ENCODE data around the gene DLGAP4. TPM values are rescaled to one million over a fixed set of nuclear protein-coding genes. Genes with fewer than 3 reads are reported as not detected.

Gene DLGAP4
- total RNA-seq, 1 experiment from 2014 or later: 40.3 TPM

- intact Hi-C loops (cut with micrococcal nuclease): no loop called here
- H3K27ac ChIP-seq (ENCODE audit: low read depth, low read length): no peak overlapping the region
- no peaks in the 10 kb centered on the region for H3K36me3 ChIP-seq (ENCODE audit: control insufficient read depth in 1 of 2, insufficient read depth in 2 of 2, low read length in 2 of 2)
- no peak overlapping the region for H3K4me2 ChIP-seq (ENCODE audit: low read length)
- ChIA-PET RAD21 (ENCODE audit: low non-redundant PET in 1 of 2, low total read pairs in 2 of 2, uncharacterized antibody in 2 of 2, unreplicated experiment in 2 of 2) (no interaction called here), POLR2A (no interaction called here), CTCF (no interaction called here)
- ATAC-seq: no peak
- no peak overlapping the region for H3K4me3 ChIP-seq (replicated peaks in 1 of 2; ENCODE audit: low read depth in 1 of 2, low read length in 2 of 2)
- DNase-seq (ENCODE audit: low read depth, low spot score): no peak
- no peaks in the 10 kb centered on the region for H3K27me3 ChIP-seq (ENCODE audit: insufficient read depth, low read length)
- no peak overlapping the region for H3K9ac ChIP-seq (ENCODE audit: low read length)
- no peaks in the 10 kb centered on the region for H4K20me1 ChIP-seq (ENCODE audit: insufficient read depth)
- no peaks in the 10 kb centered on the region for H3K4me1 ChIP-seq (ENCODE audit: control insufficient read depth in 1 of 2, insufficient read depth in 2 of 2, low read length in 2 of 2)
- no peak overlapping the region for H2AFZ ChIP-seq (ENCODE audit: low read depth, low read length, poor library complexity, severe bottlenecking)
- H3K9me3 ChIP-seq (ENCODE audit: control insufficient read depth in 1 of 2, insufficient read depth in 1 of 2, low read depth in 1 of 2, low read length in 2 of 2): no peaks in the 10 kb centered on the region
- no peak for TF ChIP-seq ELF1 (IDR thresholded peaks at IDR 0.05; ENCODE audit: borderline replicate concordance, low read depth)
- no peaks in the 10 kb centered on the region for H3K79me2 ChIP-seq (ENCODE audit: insufficient read depth, low read length)
- no peaks in the 10 kb centered on the region for H3K9me2 ChIP-seq (ENCODE audit: insufficient read depth)
- BruUV-seq (replicated peaks): no TSS peak
These were observed 40.0 kb upstream of the DLGAP4 start for GRCh38 chr20:36266189-36266588.

DNA sequence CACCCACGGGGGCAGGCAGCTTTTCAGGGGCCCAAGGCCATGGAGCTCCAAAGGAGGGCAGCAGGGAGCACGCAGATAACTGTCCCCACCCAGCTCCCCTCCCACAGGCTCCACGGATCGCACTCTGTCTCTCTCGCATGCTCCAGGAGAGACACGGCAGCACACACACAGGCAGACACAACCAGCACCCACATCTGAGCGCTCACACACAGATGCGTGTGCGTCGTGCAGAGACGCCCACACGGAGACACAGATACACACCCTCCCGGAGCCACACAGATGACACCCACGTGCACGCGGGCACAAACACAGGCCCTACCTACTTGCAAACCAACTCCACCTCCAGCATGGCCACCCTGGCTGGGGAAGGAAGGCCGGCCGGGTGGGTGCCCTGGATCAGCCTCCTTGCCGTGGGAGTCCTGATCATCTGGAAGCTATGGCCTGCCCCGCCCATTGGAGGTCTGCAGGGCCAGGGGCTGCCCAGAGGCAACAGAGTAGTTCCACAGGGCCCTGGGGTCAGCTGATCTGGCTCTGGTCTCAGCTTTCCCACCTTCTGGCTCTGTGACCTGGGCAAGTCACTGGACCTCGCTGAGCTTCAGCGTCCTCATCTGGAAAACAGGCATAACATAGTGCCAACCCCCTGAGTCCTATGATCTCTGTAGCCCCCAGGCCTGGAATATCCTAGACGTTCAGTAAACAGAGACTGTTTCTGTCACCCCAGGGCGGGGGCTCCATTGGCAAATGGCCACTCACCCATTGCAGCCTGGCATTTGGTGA, 38.3 kb upstream of the DLGAP4 start:
- intact Hi-C loops (cut with micrococcal nuclease): no loop called here
- no peaks in the 10 kb centered on the region for H3K36me3 ChIP-seq (ENCODE audit: control insufficient read depth in 1 of 2, insufficient read depth in 2 of 2, low read length in 2 of 2)
- H4K20me1 ChIP-seq (ENCODE audit: insufficient read depth): no peaks in the 10 kb centered on the region
- TF ChIP-seq POLR2A (IDR thresholded peaks at IDR 0.05; ENCODE audit: borderline replicate concordance, extremely low read depth, insufficient read depth, insufficient read length) (no peak), POLR2AphosphoS5 (IDR thresholded peaks at IDR 0.05; ENCODE audit: low read depth, low read length) (no peak), CBX3 (IDR thresholded peaks at IDR 0.05; ENCODE audit: low read depth) (no peak), SRF (IDR thresholded peaks at IDR 0.05; ENCODE audit: low read depth) (no peak)
- no peaks in the 10 kb centered on the region for H3K4me1 ChIP-seq (ENCODE audit: control insufficient read depth in 1 of 2, insufficient read depth in 2 of 2, low read length in 2 of 2)
- H3K79me2 ChIP-seq (ENCODE audit: insufficient read depth, low read length): no peaks in the 10 kb centered on the region
- no peaks in the 10 kb centered on the region for H3K27me3 ChIP-seq (ENCODE audit: insufficient read depth, low read length)
- H3K4me3 ChIP-seq (replicated peaks in 1 of 2; ENCODE audit: low read depth in 1 of 2, low read length in 2 of 2): no peak overlapping the region
- ATAC-seq (peak; percentile 48; the same call in 1 of the 2 replicates), DNase-seq (ENCODE audit: low read depth, low spot score) (no peak)
- no peak overlapping the region for H3K9ac ChIP-seq (ENCODE audit: low read length)
- CTCF ChIA-PET: interaction anchor here (1.0 to 1.6 kb wide), 2 partner anchors 132 kb away, joined by 4 to 5 read pairs; no protein-coding TSS in a partner anchor
- no peaks in the 10 kb centered on the region for H3K9me2 ChIP-seq (ENCODE audit: insufficient read depth)
- POLR2A ChIA-PET: no interaction called here
- no peak overlapping the region for H3K4me2 ChIP-seq (ENCODE audit: low read length)
- no peak overlapping the region for H3K27ac ChIP-seq (ENCODE audit: low read depth, low read length)
- H2AFZ ChIP-seq (ENCODE audit: low read depth, low read length, poor library complexity, severe bottlenecking): no peak overlapping the region
- BruUV-seq (replicated peaks): no TSS peak
- RAD21 ChIA-PET (ENCODE audit: low non-redundant PET in 1 of 2, low total read pairs in 2 of 2, uncharacterized antibody in 2 of 2, unreplicated experiment in 2 of 2): no interaction called here
- H3K9me3 ChIP-seq (ENCODE audit: control insufficient read depth in 1 of 2, insufficient read depth in 1 of 2, low read depth in 1 of 2, low read length in 2 of 2): no peaks in the 10 kb centered on the region
